Endothelial cell (in vitro differentiated cells): ENCODE measurements around the gene RAD51B. TPM values are rescaled to one million over a fixed set of nuclear protein-coding genes. Genes with fewer than 3 reads are reported as not detected.
A peak's percentile ranks its signal among the peaks of the same experiment; 100 is the strongest.

ENCODE experiments used
- DNase-seq: peaks from one replicate; pipeline ENCODE4 v3.0.0; 2021; ENCODE audit warnings: low spot score
- H3K27ac Mint-ChIP-seq: one replicate; pipeline ENCODE4 v1.8.0; 2021; ENCODE audit warnings: mixed read lengths, inconsistent platforms; ENCODE audit not compliant: unreplicated experiment
- H3K27me3 Mint-ChIP-seq: one replicate; pipeline ENCODE4 v1.8.0; 2021; ENCODE audit warnings: mild to moderate bottlenecking, moderate library complexity, mixed read lengths, inconsistent platforms; ENCODE audit not compliant: unreplicated experiment
- H3K36me3 Mint-ChIP-seq: one replicate; pipeline ENCODE4 v1.8.0; 2021; ENCODE audit warnings: mild to moderate bottlenecking, low read depth, mixed read lengths, inconsistent platforms; ENCODE audit not compliant: unreplicated experiment
- H3K4me1 Mint-ChIP-seq: one replicate; pipeline ENCODE4 v1.8.0; 2021; ENCODE audit warnings: mild to moderate bottlenecking, mixed read lengths, inconsistent platforms; ENCODE audit not compliant: unreplicated experiment
- H3K4me3 Mint-ChIP-seq: one replicate; pipeline ENCODE4 v1.8.0; 2021; ENCODE audit warnings: mild to moderate bottlenecking, mixed read lengths, inconsistent platforms; ENCODE audit not compliant: unreplicated experiment
- H3K9me3 Mint-ChIP-seq: one replicate; pipeline ENCODE4 v1.8.0; 2021; ENCODE audit warnings: mixed read lengths, inconsistent platforms; ENCODE audit not compliant: unreplicated experiment
- total RNA-seq: library from RNA; stranded (reverse); fragmentation: NEBNext Ultra II Directional; extraction: Animal tissue kit (Norgen Biotek cat#: 25700); gene quantifications from one replicate; pipeline ENCODE4 v1.2.1, GENCODE V29; 2021; ENCODE audit not compliant: unreplicated experiment
- TF ChIP-seq, protein P1 (sequence below): fragments of 200-600 bp; sonication (generic); IDR thresholded peaks from one replicate; pipeline ENCODE4 v1.5.0; 2021; ENCODE audit warnings: antibody characterized with exemption; ENCODE audit not compliant: unreplicated experiment

Gene RAD51B
- total RNA-seq, 1 donor from 2014 or later, result 23.5 TPM

- Mint-ChIP-seq H3K9me3 (no peaks in the 10 kb centered on the region), H3K4me1 (no peaks in the 10 kb centered on the region), H3K4me3 (peak overlapping the region; percentile 2), H3K27ac (no peak overlapping the region), H3K36me3 (peaks cover 57% of the 10 kb centered on the region), H3K27me3 (peaks cover 4% of the 10 kb centered on the region)
- no peak for DNase-seq
- TF ChIP-seq, protein P1, sequence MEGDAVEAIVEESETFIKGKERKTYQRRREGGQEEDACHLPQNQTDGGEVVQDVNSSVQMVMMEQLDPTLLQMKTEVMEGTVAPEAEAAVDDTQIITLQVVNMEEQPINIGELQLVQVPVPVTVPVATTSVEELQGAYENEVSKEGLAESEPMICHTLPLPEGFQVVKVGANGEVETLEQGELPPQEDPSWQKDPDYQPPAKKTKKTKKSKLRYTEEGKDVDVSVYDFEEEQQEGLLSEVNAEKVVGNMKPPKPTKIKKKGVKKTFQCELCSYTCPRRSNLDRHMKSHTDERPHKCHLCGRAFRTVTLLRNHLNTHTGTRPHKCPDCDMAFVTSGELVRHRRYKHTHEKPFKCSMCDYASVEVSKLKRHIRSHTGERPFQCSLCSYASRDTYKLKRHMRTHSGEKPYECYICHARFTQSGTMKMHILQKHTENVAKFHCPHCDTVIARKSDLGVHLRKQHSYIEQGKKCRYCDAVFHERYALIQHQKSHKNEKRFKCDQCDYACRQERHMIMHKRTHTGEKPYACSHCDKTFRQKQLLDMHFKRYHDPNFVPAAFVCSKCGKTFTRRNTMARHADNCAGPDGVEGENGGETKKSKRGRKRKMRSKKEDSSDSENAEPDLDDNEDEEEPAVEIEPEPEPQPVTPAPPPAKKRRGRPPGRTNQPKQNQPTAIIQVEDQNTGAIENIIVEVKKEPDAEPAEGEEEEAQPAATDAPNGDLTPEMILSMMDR, result no peak
Observed at GRCh38 chr14:67782090-67782489, 37.5 kb upstream of the RAD51B start.

DNA sequence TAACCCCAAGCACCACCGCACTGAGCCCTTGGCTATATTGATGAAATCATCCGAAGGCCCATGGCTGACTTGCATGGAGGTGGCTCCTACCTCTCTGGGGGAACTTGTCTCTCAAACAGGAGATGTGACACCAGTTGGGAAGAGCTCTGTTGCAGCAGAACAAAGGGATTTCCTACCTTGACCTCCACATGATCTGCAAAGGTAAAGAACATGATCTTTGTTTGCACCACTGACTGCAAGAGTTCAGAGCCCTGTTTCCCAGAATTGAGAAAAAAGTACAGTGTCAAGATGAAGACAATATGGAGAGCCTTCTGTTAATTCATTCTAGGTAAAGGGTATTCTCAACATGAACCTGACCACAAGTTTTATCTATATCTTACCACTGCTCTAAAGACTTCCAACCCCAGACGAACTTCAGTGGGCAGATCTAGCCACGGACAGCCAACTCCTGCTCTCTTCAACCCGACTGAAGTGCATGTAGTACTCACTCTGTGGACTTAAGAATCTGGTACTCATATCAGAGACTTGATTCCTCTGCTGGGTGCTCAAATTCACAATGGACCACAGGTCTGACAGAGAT is 35.2 kb upstream of the RAD51B start:
- no peaks in the 10 kb centered on the region for H3K4me1 Mint-ChIP-seq
- H3K27me3 Mint-ChIP-seq, result peaks cover 4% of the 10 kb centered on the region
- H3K4me3 Mint-ChIP-seq, result no peak overlapping the region
- no peaks in the 10 kb centered on the region for H3K9me3 Mint-ChIP-seq
- H3K36me3 Mint-ChIP-seq, result peaks cover 60% of the 10 kb centered on the region
- no peak overlapping the region for H3K27ac Mint-ChIP-seq
- no peak for DNase-seq
- TF ChIP-seq, protein P1, result no peak

DNA sequence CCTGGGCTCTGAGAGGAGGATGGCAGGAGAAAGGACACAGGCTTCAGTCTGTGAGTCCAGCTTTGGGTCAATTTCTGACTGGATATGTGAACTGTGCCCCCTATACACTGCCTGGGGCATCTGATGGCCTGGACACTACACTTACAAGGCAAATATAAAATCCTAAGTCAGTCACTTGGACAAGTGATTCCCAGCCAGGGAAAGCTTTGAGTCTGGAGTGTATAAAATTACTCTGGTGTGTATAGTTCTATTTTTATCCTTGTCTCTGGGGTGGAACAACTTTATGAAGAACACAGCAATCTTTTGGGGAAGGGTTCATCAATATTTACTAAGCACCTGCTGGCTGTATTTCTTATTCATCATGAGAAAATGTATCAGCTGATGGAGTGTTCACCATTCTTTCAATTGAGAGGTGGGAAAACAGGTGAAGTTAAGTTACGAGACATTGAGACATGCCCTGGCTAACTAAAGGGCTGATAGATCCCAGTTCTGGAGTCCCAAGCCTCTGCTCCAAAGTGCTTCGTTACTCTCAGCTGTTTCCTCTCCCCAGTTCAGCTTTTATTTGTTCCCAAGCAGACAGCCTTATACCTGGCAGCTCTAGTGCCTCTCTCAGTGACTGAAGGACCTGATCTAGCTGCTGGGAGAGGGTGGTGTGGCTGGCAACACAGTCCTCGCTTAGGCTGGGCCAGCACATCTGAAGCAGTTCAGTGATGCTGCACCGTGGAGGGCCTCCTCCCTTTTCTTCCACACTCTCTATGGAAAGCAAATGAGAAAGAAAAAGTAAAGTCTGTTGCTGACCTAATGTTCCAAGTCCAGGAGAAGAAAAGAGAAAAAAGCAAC is 34.1 kb upstream of the RAD51B start:
- H3K4me3 Mint-ChIP-seq, result peak overlapping the region; percentile 15
- TF ChIP-seq, protein P1, result no peak
- H3K4me1 Mint-ChIP-seq, result no peaks in the 10 kb centered on the region
- H3K27me3 Mint-ChIP-seq, result peaks cover 4% of the 10 kb centered on the region
- H3K27ac Mint-ChIP-seq, result no peak overlapping the region
- no peak for DNase-seq
- H3K9me3 Mint-ChIP-seq, result no peaks in the 10 kb centered on the region
- H3K36me3 Mint-ChIP-seq, result peaks cover 53% of the 10 kb centered on the region

- no peaks in the 10 kb centered on the region for H3K9me3 Mint-ChIP-seq
- H3K27me3 Mint-ChIP-seq, result no peaks in the 10 kb centered on the region
- TF ChIP-seq, protein P1, result no peak
- H3K4me1 Mint-ChIP-seq, result no peaks in the 10 kb centered on the region
- H3K4me3 Mint-ChIP-seq, result no peak overlapping the region
- H3K36me3 Mint-ChIP-seq, result peaks cover 38% of the 10 kb centered on the region
- no peak for DNase-seq
- H3K27ac Mint-ChIP-seq, result no peak overlapping the region
Observed at GRCh38 chr14:67787673-67788072, 31.9 kb upstream of the RAD51B start.

- no peak for DNase-seq
- no peak overlapping the region for H3K27ac Mint-ChIP-seq
- H3K9me3 Mint-ChIP-seq, result no peaks in the 10 kb centered on the region
- peaks cover 21% of the 10 kb centered on the region for H3K36me3 Mint-ChIP-seq
- H3K4me1 Mint-ChIP-seq, result peaks cover 3% of the 10 kb centered on the region
- H3K27me3 Mint-ChIP-seq, result peaks cover 1% of the 10 kb centered on the region
- TF ChIP-seq, protein P1, result no peak
- H3K4me3 Mint-ChIP-seq, result no peak overlapping the region
Observed at GRCh38 chr14:67798731-67799130, 20.8 kb upstream of the RAD51B start.
